Activated T-helper 1 cell treated with Interleukin-2 at 50 U/mL for 16 hours (primary cell): ENCODE measurements around the gene GNB1.

ENCODE experiments used
- DNase-seq: peaks from one replicate; pipeline ENCODE4 v3.0.0-alpha.2; 2020; ENCODE audit warnings: low read depth

GNB1 gene

DNA sequence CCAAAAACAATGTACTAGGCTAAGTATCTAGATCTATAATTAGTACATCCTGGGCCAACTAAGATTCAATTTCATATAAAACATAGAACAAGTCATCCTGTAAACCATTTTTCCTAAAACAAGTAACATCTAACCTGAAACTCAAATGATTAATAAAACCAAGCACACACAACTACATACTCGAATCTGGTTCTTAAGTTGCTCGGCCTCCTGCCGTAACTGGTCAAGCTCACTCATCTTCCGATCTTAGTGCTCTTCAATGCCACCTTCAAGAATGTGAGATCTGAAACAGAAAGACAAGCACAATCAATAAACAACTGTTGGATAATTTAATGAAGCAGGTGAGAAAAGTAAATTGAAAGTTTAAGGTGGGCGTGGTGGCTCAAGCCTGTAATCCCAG is 65.7 kb downstream of the GNB1 start:
- no peak for DNase-seq

DNA sequence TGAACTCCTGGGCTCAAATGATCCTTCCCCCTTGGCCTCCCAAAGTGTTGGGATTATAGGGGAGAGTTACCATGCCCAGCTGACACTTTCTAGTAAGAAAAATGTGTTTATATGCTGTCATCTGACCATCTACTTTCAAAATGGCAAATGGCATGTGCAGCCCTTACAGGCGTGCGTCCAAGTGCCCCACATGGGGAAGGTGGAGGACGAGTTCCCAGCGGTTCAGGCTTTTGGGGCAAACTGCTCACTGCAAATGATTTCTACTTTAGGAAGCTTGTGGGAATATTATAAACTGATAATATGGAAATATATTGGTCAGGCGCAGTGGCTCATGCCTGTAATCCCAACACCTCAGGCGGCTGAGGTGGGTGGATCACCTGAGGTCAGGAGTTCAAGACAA is 71.1 kb downstream of the GNB1 start:
- DNase-seq = no peak

DNA sequence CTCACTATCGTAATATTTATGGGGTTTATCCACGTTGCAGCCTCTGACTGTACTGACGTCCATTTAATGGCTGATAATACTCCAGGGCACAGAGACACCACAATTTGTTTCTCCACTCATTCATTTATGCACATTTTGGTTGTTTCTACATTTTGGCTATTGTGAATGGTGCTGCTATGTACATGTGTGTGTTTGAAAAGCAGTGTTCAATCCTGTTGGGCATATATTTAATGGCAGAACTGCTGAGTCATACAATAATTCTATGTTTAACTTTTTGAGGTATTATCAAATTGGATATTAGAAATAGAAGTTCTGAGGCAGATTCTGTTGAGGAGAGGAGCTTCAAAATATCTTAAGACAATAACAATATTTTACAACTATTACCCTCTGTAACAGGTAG is 73.7 kb downstream of the GNB1 start:
- DNase-seq = no peak

DNA sequence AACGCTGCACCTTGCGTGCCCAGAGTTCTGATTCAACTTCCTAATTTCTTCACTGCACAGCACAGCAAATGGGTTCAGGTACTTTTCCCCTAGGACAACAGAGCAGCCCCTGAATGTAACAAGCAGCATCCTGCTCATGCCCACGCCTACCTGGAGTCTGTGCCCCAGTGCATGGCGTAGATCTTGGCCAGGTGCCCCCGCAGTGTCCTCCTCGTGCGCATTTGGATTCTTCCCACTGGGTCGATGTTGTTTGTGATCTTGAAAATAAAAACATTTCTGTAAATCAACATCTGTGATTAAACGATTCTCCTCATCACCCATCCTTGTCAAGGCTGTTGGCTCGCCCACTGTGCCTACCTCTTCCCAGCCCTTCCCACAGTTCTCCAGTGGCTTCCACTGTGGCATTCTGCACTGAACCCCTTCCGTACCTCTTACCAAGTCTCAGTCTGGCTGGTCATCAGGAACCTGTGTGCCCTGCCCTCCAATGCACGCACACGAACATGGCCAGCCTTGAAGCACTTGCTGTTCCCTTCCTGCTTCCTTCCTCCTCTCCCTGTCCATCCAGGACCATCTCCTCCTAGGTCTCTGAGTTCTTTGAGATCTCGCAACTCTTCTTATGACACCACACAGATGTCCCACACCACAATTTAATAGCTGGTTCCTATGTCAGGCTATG is 75.1 kb downstream of the GNB1 start:
- no peak for DNase-seq

DNA sequence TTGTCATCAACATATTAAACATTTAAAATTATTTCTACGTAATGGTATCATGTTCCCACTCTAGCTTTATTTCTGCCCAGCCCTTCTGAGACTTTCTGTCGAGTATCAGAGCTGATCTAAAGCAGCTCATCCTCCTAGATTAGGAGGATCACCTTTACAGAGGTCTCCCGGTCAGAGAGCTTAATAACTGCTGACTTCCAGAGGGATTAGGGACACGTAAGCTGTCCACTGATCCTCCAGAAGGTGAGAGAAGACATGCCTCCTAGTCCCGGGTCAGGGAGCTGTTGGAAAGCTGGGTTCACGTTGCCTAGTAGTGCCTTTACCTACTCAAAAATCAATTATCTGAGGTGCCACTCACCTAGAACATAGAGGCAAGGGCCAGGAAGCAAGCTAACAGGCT is 81.4 kb downstream of the GNB1 start:
- no peak for DNase-seq

DNA sequence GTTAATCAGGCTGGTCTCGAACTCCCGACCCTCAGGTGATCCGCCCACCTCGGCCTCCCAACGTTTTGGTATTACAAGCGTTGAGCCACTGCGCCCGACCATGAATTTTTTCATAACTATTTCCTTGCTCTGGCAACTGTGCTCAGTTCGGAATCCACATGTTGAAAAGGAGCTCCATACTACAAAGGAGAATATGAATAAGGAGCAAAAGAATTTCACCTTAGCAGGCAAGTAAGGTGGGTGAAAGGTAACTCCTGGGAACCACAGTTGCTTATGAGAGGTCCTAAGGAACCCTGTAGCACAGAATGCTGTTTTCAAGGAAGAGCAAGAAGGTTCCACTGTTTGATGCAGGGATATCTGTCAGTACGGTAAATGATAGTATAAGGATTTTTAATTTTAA is 82.7 kb downstream of the GNB1 start:
- DNase-seq = no peak

DNA sequence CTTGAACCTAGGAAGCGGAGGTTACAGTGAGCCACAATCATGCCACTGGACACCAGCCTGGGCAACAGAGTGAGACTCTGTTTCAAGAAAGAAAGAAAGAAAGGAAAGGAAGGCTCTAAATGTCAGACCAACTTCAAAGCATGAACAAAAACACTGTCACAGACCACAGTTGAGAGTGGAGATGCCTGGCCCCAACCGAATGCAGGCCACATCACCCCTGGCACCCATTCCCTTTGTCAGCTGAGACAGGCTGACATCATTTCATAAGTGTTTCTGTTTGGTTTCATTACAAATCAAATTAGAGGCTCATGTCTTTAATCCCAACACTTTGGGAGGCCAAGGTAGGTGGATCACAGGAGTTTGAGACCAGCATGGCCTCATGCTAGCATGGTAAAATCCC is 84.0 kb downstream of the GNB1 start:
- DNase-seq = no peak

DNA sequence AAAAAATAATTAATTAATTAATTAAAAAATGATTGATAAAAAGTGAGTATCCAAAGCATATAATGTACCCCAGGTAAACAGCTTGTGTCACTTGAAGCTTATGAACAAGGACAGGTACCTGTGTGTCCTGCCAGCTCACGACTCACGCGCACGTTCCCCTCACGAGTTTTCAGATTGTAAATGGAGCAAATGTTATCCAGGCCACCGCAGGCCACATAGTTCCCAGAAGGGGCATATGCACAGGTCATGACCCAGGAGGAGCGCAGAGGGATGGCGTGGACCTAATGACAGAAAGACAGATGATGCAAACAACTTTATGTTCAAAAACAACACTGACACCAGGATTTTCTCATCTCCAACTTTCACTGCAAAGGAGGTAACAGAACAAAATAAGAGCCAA is 86.6 kb downstream of the GNB1 start:
- no peak for DNase-seq

DNA sequence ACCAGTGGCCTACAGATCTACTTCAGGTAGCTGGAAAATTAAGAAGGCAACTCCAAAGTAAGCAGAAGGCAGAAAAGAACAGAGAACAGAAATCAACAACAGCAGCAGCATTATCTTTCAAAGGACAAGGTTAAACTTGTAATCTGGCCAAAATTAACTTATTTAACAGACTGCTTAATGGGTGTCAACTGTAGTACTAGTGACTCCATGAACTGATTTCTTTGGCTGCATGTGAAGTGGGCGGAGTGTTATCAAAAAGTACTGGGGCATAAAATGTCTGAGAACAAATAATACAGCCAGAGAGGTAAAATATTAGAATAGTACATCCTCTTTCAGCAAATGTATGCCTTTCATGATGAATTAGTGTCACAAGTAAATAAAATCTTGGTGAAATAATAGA is 88.0 kb downstream of the GNB1 start:
- no peak for DNase-seq

DNA sequence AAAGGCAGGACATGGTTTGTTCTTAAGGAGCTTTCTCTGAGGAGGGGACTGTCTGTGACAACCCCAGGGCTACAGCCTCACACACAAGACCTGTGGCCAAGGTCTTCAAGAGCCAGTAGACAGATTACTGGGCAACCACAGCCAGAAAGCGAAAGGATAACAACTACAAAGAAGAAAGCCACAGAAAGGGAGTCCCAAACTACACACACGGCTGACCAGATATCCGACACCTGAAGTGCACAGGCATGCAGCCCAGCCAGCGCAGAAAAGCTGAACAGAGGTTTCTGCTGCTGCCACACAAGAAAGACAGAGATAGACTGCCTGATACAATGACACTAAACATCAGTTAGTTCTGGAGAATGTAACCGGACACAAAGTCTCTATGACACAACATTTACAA is 91.2 kb downstream of the GNB1 start:
- DNase-seq = no peak

DNA sequence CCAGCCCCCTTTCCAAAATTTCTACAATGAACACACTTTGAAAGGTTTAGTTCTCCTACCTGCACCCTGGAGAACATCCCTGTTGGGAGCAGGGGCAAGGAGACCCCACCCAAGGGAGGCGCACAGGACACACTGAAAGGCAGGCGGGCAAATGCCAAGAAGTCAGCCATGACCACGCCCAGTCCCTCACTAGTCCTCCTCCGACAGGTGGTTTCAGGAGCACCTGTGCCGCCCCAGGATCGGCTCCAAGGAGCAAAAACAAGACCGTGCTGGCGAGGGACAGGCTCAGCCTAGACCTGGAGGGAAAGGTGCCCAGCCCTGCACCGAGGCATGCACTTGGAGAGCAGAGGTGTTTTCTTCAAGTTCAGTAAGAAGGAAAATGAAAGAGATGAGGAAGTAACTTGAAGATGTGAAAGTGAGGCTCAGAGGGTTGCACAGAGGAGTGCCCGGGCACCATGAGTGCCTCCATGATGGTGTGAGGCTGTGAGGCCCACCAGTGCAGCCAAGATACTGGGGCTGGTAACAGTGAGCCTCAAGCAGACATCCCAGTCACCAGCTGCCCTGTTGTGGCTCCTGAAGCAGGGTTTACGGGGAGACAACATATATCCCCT is 93.1 kb downstream of the GNB1 start:
- no peak for DNase-seq

DNA sequence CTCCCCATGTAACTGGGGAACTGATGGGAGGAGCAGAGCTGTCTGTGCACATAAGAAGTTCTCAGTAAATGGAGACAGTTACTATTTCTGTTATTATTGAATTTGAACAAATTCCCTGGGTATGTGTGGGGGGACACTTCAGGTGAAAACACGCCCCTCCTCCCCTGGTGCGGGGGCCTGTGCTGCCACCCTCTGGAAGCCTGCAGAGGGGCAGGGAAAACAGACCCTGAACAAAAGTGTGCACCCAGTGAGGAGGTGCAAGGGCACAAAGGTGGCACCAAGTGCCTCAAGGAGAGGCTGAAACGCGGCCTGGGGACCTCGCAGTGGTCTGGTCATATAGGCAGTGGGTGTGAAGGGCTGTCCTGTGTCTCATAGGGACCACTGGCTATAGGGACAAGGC is 94.4 kb downstream of the GNB1 start:
- DNase-seq = no peak

DNA sequence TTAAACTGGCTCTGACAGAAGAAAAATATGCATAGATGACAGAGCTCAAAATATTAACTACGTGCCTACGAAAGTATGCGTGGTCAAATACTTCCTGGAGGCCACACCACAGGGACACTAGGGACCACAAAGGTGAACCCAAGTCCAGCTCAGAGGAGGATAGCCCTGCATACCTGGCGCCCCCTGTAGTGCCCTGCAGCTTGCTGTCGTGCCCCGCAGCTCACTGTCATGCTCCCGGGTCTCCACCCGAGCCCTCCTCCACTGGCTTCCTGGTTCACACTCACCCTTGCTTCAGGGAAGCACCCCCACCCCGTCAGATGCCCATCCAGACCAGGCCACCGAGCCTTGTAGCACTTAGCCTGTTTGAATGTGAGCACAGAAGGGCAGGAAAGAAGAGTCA is 95.9 kb downstream of the GNB1 start:
- no peak for DNase-seq

DNA sequence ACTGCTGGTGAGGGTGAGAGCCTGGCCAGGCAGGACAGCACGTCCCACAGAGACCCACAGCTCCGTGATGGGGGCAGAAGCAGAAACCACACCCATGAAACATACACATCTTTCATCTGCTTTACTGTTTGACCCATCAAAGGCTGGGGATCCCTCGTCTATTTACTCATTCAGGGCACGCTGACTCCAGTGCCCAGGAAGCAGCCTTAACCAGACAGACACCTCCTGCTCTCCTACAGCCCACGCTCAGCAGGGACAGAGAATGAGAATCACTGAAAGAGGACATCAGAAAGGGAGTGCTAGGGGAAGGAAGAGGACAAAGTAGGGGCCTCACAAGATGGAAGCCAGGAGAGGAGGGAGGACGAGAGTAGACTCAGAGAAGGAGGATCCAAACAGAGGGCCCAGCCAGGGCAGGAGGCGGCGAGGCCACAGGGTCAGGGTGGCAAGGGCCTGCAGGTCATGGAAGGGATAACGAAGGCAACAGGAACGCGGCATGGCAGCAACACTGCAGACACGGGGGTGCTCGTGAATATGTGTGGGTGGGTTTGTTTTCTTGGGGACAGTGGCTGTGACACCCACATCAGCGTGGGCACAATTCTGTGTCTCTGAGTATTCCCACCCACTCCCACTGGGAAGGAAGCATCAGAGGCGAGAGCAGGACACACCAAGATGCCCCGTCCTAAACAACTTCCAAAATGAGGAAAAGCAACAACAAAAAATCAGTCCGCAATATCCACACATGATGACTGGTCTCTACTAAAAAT is 97.2 kb downstream of the GNB1 start:
- no peak for DNase-seq

DNA sequence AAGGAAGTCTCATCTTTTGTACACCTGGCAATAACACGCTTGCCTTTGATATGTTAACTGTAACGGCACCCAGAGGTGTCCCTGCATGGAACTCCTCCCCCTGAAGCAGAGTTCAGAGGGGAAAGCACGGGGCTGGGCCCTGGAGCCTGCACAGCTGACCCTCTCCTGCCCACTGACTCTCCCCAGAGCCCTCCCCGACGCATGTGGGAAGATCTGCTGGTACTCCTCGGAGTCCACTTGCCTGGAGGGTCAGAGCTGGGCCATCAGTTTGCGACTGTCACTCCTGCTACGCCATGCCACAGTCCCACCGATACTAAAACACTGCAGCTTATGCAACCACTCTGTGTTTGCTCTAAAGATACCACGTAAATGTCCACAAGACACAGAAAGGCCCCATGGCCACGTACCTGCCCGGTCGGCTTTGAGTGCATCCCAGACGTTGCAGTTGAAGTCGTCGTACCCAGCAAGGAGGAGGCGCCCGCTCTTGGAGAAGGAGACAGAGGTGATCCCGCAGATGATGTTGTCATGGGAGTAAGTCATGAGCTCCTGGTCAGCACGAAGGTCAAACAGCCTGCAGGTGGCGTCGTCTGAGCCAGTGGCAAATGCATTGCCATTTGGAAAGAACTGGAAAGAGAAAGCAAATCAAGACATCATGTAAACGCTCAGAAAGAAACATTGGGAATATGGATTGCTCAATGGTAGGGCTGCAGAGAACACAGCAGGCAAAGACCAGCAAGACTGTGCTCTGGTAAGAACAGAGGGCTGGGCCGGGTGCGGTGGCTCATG is 102.0 kb downstream of the GNB1 start:
- no peak for DNase-seq

DNA sequence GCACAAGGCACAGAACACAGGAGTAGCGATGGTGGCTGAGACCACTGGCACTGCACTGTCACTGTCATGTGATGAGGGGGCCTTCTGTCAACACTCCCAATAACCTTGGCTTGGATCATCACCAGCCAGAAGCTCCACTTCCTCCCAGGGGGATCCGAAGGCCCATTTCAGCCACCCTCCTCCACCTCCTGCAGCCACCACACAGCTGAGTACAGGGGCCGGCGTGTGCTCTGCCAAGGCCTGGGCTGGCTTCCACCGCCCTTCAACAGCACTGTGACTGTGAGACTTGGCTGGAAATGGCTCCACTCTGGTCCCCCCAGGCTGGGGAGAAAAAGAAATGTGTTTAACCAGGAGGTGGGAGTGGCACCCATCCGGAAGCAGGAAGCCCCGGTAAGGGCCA is 102.8 kb downstream of the GNB1 start:
- DNase-seq = no peak

DNA sequence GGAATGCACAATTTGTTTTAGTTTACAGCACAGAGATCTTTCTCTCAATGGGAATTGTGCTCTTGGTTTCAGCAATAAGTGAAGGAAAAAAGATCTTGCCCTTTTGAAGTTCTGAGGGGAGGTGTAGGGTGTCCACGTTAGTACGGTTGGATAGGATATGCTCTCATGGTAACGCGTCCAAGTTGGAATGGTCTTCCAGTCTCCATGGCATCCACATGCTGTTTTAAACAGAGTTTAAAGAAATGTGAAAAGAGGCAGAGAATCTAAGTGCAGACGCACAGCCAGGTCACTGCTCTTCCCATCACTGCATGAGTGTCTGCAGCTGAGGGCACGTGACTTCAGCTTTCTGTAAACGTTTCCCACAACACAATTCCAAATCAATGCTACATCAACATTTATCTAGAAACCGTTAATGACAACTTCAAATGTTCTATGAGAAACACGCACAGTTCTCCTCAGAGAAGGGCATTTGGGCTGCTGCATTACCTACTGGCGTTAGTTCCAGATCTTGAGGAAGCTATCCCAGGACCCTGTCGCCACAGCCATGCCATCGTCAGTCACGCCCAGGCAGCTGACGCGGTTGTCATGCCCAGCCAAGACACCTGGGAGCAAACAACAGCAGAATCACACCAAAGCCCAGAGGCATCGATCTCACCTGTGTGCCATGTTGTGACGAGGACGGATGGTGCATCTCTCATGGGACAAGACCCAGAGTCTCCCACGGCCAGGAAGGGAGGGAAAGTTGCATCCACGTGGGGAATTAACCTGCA is 103.9 kb downstream of the GNB1 start:
- DNase-seq = no peak

DNA sequence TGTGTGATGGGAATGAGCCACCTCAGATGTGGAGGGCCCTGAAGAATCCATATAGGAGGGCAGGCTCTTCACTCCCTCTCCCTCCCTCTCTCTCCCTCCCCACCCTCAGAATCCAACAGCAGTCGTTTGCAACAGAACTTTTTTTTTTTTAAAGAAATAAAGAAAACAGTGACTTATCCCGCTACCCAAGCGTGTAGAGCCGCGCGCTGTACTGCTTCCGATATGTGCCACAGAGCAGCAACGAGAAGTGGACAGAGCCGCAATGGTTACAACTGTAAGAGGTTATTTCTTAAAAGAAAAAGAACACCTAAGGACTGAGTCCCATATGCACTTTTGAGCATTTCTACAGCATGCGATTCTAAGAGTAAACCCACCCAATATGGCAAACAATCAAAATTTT is 105.2 kb downstream of the GNB1 start:
- DNase-seq = no peak

DNA sequence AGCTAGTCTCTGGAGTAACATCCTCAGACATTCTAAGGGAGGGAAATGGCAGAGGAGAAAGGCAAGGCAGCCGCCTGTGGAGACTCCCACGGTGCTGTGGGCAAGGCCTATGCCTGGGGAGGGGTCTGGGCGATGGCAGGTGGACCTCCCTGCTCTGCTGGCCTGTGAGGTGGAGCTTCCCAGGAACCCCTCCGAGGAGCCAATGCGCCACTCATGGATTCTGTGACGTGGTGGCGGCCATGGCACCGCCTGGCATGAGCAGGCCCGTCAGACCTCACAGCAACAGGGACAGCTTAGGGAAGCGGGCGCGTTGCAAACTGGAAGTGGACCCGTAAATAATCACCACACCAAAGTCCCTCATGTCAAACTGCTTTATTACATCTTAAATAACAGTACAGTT is 106.0 kb downstream of the GNB1 start:
- no peak for DNase-seq

DNA sequence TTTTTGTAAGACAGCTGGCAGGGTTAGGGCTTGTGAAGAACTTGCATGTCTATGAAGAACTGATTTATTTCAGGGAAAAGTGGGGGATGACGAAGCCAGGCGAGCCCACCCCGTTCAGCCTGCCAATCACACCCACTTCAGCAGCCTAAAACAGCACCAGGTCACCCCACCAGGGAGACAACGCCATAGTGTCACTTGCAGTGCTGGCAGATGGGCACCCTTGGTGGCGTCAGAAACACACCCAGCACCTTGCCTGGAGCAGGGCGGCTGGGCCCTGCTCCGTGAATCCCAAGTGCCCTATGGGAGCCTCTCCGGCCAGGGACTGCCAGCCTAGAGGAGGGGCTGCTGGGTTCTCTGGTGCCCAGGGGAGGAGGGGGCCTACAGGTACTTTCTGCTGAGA is 107.6 kb downstream of the GNB1 start:
- DNase-seq = no peak

DNA sequence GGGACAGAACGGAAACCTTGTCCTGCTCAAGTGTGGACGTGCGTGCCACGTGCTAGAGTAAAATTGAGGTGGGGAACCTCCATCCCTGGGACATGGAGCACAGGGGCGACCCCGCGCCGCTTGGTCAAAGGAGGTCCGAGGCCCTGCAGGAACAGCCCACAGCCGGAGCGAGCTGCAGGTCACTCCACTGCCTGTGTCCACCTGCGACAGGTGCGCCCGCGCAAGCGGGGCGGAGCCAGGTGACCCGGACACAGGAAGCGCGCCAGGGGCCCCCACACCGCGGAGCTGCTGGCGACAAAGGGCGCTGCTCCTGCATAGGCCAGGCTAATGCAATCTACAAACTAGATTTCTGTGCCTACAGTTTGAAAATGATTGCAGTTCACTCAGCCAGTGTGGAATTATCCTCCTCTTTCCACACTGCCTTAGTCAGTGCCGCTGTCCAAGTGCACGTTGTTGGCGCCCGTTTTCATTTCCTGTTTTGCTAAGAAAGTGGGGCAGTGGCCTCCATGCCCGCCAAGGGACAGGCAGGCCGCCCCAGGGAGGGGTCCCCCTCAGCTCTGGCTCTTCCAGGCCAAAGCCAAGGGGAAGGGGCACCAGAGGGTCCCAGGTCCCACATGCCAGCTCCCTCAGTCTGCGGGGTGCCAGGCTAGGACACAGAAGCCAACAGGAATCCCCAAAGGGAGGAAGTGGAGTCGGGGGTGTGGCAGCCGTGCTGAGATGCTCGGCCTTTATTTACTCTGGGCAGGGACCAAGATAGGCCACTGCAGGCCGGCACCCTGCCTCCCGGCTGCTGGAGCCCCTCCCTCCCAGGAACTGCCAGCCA is 108.3 kb downstream of the GNB1 start:
- DNase-seq = no peak
